Activated CD4-positive, alpha-beta T cell treated with anti-CD3 and anti-CD28 coated beads, Interleukin-2, amount 10 ng/mL, durations not matched to agents 7 days and 5 days (primary cell): ENCODE measurements around the gene HTATIP2. TPM values are rescaled to one million over a fixed set of nuclear protein-coding genes. Genes with fewer than 3 reads are reported as not detected.

Experiments
- CTCF ChIA-PET: fragments of 350-600 bp; sonication (Branson Sonifier 250); formaldehyde crosslinking; loops from one replicate; lab custom pipeline; 2021; ENCODE audit warnings: antibody characterized with exemption; lab: Charles Lee
- POLR2A ChIA-PET: fragments of 350-600 bp; sonication (Branson Sonifier 250); formaldehyde crosslinking; loops from one replicate; lab custom pipeline; 2021; ENCODE audit warnings: antibody characterized with exemption; lab: Charles Lee
- DNase-seq: peaks from one replicate; pipeline ENCODE4 v3.0.0-alpha.2; 2020
- H3K27ac Mint-ChIP-seq: one replicate; pipeline ENCODE4 v1.8.0; 2021; ENCODE audit warnings: mild to moderate bottlenecking, moderate library complexity, mixed read lengths
- H3K27me3 Mint-ChIP-seq: one replicate; pipeline ENCODE4 v1.8.0; 2021; ENCODE audit warnings: mixed read lengths
- H3K36me3 Mint-ChIP-seq: one replicate; pipeline ENCODE4 v1.8.0; 2021; ENCODE audit warnings: low read depth, mixed read lengths
- H3K4me1 Mint-ChIP-seq: one replicate; pipeline ENCODE4 v1.8.0; 2021; ENCODE audit warnings: mixed read lengths
- H3K4me3 Mint-ChIP-seq: one replicate; pipeline ENCODE4 v1.8.0; 2021; ENCODE audit warnings: mild to moderate bottlenecking, moderate library complexity, mixed read lengths
- H3K9me3 Mint-ChIP-seq: one replicate; pipeline ENCODE4 v1.8.0; 2021; ENCODE audit warnings: mixed read lengths
- total RNA-seq, 2 experiments: library from RNA; stranded (reverse); gene quantifications; one replicate each; pipeline ENCODE4 v1.2.3, GENCODE V29; 2021

The HTATIP2 gene
- total RNA-seq: 10 to 100 TPM; 39.4 to 40.7 TPM

DNA sequence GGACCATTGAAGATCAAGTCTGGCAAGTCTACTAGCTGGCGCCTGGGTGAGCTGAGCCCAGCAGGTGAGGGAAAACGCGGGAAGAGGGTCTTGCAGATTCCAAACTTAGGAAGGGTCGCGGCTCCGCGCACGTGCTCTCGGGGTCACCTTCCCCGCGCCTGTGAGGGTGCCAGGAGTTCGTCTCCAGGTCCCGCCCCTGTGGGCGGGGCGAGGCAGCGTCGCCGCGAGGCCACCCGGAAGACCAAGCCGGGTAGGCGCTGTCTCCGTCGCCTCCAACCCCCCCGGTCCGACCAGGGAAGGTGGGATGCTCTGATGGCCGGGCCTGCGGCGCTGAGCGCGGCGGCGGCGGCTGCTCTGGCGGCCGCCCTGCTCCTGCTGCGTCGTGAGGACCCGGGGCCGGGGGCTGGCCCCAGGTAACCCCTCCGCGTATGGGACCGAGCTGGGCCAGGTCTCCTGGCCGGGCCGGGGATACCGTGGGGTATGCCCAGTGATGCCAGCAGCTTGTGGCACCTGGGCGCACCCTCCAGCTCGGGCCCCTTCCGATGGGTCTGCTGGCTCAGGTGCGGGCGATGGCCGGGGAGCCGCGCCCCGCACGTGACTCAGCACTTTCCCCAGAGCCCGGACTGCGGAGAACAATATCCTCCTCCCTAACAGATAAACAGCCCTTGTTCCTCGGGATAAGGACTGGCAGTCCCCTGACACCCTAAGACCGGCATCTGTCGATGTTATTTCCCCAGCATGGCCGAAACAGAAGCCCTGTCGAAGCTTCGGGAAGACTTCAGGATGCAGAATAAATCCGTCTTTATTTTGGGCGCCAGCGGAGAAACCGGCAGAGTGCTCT, at the start of gene HTATIP2:
HTATIP2 (plus strand) TSS at position 215 of the 841 bp plus-strand sequence; CDS start at position 739, 524 bp downstream.
- Mint-ChIP-seq H3K9me3 (peaks cover 10% of the 10 kb centered on the region), H3K4me3 (peak within 1 kb of the TSS; percentile 79), H3K36me3 (peaks cover 42% of the 10 kb centered on the region), H3K27me3 (no peaks in the 10 kb centered on the region), H3K4me1 (peaks cover 72% of the 10 kb centered on the region), H3K27ac (peak within 1 kb of the TSS; percentile 95)
- DNase-seq: peak; percentile 71
- POLR2A ChIA-PET: no interaction called here
- CTCF ChIA-PET: interaction anchor here (0.8 to 2.0 kb wide), 7 partner anchors 8 to 20 kb away, joined by 3 to 8 read pairs (median 3); no protein-coding TSS in a partner anchor

DNA sequence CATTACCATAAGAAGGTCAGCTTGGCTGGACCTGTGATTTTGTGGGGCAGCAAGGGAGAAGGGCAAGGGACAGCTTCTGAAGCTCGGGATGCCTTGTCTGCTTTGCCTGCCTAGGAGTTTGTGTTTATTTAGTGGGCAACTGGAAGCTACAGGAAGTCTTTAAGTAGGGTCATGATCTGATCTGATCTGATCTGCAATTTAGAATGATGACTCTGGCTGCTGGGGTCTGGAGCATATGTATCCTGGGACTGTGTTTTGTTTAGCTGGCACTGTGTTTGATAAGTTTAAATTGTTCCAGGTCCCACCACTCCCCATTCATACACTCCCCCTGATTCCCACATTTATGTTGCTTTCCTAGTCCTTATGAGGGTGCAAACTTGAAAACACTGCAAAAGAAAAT, 47.7 kb upstream of the HTATIP2 start:
- Mint-ChIP-seq H3K9me3 (no peaks in the 10 kb centered on the region), H3K36me3 (no peaks in the 10 kb centered on the region), H3K27me3 (no peaks in the 10 kb centered on the region), H3K4me1 (no peaks in the 10 kb centered on the region), H3K27ac (no peak overlapping the region), H3K4me3 (no peak overlapping the region)
- DNase-seq: no peak
- CTCF ChIA-PET: no interaction called here
- POLR2A ChIA-PET: no interaction called here

DNA sequence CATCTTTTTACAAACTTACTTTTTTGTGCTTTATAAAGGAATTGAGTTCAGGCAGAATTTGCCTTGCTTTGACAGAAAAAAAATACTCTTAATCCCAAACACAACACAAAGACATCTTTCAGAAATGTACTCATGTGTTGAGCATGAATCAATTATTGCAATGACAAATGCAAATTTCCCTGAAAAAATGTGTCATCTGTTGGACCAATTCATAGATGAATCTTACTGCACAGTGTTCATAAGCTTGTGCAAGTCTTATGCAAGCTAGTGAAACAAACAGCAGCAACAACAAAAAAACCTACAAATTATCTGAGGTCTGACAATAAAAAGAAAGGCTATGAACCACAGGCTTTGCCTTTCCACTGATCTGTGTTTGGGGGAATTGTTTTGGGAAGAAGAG, 42.3 kb upstream of the HTATIP2 start:
- CTCF ChIA-PET: no interaction called here
- Mint-ChIP-seq H3K4me1 (no peaks in the 10 kb centered on the region), H3K27ac (no peak overlapping the region), H3K27me3 (peaks cover 7% of the 10 kb centered on the region), H3K4me3 (no peak overlapping the region), H3K36me3 (no peaks in the 10 kb centered on the region), H3K9me3 (no peaks in the 10 kb centered on the region)
- no peak for DNase-seq
- POLR2A ChIA-PET: no interaction called here

DNA sequence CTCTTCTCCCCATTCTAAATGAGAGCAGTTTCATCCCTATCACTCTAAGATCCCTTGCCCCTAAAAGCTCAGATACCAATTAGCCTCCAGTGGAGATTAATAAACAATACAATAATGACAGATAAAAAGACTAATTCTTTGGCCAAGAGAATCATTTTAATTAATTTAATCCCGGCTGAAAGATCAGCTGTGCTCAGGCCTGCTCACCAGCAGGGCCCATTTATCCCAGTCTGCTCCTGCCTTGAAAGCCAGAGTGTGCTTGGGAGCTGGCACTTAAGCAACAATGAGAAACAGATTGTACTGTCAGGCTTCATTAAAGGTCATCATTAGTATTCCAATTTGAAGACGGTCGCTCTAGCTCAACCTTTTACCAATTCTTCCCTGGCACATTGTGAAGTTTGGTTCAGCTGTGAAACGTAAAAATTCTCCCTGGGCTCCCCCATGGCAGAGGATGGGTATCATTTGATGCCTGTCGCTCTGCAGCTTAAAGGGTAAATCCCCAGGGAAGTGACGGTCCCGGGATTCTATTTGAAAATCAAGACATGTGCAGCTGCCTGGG, 36.1 kb upstream of the HTATIP2 start:
- H3K4me1 Mint-ChIP-seq: no peaks in the 10 kb centered on the region
- peaks cover 7% of the 10 kb centered on the region for H3K27me3 Mint-ChIP-seq
- DNase-seq: no peak
- no peak overlapping the region for H3K4me3 Mint-ChIP-seq
- H3K9me3 Mint-ChIP-seq: no peaks in the 10 kb centered on the region
- no peaks in the 10 kb centered on the region for H3K36me3 Mint-ChIP-seq
- CTCF ChIA-PET: interaction anchor here (1.0 kb wide), 1 partner anchor 199 kb away, joined by 3 read pairs; no protein-coding TSS in a partner anchor
- no peak overlapping the region for H3K27ac Mint-ChIP-seq
- POLR2A ChIA-PET: no interaction called here

DNA sequence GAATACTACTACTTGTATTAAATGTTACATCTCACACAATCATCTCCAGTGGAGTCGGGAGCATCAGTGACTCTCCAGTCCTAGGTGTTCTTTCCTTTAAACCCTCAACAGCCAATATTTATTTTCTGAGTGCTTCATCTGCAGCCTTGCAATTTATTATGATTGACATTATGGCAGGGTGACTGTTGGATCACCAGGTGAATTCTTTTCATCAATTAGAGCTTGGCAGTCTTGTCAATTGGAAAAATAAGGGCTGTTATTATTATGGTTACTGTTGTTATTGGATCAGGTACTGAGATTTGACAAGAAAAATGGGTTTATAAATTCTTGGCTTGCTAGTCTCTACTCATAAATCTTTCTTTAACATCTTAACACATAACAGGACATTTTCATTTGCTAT, 27.5 kb upstream of the HTATIP2 start:
- peaks cover 59% of the 10 kb centered on the region for H3K27me3 Mint-ChIP-seq
- ChIA-PET POLR2A (no interaction called here), CTCF (no interaction called here)
- no peak overlapping the region for H3K4me3 Mint-ChIP-seq
- no peak for DNase-seq
- no peak overlapping the region for H3K27ac Mint-ChIP-seq
- H3K9me3 Mint-ChIP-seq: no peaks in the 10 kb centered on the region
- no peaks in the 10 kb centered on the region for H3K36me3 Mint-ChIP-seq
- no peaks in the 10 kb centered on the region for H3K4me1 Mint-ChIP-seq

DNA sequence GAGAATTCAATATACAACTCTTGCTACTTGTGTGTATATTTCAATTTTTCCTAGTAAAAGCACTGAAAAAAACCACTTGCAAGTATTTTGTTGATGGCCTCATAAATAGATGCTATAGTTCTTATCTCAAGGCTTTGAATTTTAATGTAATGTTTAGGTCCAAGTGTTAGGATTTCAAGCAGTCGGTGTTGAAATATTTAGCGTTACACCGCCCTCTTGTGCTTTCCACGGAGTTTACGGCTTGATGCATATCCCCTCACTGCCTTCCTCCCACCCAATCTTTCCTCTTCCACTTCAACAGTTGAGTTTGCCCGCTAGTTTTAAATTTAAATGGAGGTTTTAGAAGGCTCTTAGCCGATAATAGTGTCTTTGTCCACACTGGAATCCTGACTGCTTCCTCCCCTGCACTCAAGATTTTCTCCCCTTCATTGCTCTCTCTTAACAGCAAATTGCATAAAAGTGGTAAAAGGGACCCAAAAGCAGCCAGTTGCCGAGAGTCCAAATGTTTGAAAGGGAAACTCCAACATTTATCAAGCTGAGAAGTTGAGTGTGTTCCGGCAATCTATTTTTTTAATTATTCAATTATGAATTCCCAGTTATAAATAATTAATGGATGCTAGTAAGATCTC, 25.9 kb upstream of the HTATIP2 start:
- Mint-ChIP-seq H3K4me1 (peaks cover 4% of the 10 kb centered on the region), H3K36me3 (no peaks in the 10 kb centered on the region), H3K27ac (no peak overlapping the region), H3K9me3 (no peaks in the 10 kb centered on the region), H3K27me3 (peaks cover 64% of the 10 kb centered on the region), H3K4me3 (no peak overlapping the region)
- CTCF ChIA-PET: no interaction called here
- peak; percentile 12 for DNase-seq
- POLR2A ChIA-PET: no interaction called here

DNA sequence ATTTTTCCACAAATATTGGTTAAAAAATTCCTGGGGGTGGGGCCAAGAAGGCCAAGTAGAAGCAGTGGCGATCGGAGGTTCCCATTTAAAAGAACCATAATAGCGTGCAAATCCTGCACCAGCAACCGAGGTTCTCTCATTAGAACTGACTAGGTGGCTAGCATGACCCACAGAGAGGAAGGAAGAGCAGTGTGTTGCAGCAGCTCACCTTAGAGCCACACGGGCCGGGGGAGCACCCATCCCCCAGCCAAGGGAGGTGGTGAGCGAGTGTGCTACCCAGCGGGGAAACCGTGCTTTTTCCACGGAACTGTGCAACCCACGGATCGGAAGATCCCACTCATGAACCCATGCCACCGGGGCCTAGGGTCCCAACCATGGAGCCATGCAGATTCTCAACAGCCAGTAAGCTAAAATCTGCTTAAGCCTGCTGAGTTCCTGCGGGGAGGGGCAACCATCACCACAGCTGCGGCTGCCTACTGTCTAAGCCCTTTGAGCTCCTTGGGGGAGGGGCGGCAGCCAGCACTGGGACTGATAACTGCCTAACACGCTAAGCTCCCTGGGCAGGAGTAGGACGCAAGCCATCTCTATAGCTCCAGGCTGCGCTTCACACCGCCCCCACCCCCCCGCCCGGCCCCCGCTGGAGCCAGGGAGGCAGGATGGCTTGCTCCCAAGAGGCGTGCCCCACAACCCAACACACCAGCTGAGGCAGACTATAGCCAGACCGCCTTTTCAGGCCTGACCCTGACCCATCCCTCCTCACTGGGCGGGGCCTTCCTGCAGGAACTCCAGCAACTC, 21.0 kb upstream of the HTATIP2 start:
- ChIA-PET POLR2A (no interaction called here), CTCF (interaction anchor here (1.7 kb wide), 1 partner anchor 12 kb away, joined by 5 read pairs; no protein-coding TSS in a partner anchor)
- H3K36me3 Mint-ChIP-seq: no peaks in the 10 kb centered on the region
- H3K9me3 Mint-ChIP-seq: no peaks in the 10 kb centered on the region
- peak overlapping the region; percentile 34 for H3K27ac Mint-ChIP-seq
- peak overlapping the region; percentile 30 for H3K4me3 Mint-ChIP-seq
- peak; percentile 31 for DNase-seq
- peaks cover 4% of the 10 kb centered on the region for H3K4me1 Mint-ChIP-seq
- peaks cover 72% of the 10 kb centered on the region for H3K27me3 Mint-ChIP-seq

DNA sequence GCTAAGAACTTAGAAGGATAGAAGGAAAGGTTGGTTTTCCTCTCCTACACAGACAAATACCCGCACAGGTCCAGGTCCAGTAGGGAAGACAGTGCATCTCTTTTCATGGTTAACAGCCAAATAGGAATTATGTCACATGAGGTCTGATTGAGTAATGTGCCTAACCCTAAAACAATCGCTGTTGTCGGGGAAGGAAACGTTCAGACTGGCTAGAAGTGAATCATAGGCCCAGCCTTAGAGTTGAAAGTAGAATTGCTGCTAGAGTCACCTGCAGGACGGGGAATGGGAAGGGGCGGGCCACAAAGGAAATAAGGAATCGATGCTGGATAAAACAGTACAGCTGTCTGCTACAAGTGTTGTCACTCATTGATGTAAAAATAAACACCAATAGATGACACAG, 12.4 kb upstream of the HTATIP2 start:
- CTCF ChIA-PET: interaction anchor here (2.2 kb wide), 1 partner anchor 13 kb away, joined by 8 read pairs; the partner anchor contains the start of gene HTATIP2
- Mint-ChIP-seq H3K4me3 (no peak overlapping the region), H3K9me3 (no peaks in the 10 kb centered on the region), H3K27me3 (peaks cover 21% of the 10 kb centered on the region), H3K27ac (no peak overlapping the region), H3K4me1 (peaks cover 6% of the 10 kb centered on the region), H3K36me3 (no peaks in the 10 kb centered on the region)
- POLR2A ChIA-PET: no interaction called here
- DNase-seq: no peak

DNA sequence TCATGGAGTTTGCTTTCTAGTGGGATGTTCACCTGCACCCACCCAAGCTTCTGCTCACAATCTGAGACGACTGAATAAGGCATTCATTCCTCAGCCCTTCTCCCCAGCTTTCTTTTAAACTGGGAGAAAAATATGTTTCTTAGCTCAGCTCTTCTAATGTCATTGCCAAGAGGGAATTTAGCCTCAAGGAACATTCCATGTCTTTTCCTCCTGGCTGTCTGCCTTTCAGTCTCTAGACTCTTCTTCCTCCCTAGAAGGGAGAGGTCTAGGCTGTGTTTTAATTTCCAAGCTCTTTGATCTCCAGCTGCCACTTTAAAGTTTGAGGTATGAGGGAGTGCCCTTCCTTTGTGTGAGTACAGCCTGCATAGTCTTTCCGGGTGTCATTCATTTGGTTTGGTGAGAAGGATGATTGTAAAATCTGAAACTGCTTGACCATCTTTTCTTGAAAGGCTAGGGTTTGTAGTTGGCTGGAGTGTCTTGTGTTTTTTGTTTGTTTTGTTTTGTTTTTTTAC, 11.7 kb upstream of the HTATIP2 start:
- Mint-ChIP-seq H3K36me3 (no peaks in the 10 kb centered on the region), H3K27ac (no peak overlapping the region), H3K4me1 (peaks cover 6% of the 10 kb centered on the region), H3K9me3 (no peaks in the 10 kb centered on the region), H3K4me3 (no peak overlapping the region), H3K27me3 (peaks cover 14% of the 10 kb centered on the region)
- peak; percentile 11 for DNase-seq
- ChIA-PET CTCF (interaction anchor here (2.2 kb wide), 1 partner anchor 12 kb away, joined by 8 read pairs; the partner anchor contains the start of gene HTATIP2), POLR2A (no interaction called here)

DNA sequence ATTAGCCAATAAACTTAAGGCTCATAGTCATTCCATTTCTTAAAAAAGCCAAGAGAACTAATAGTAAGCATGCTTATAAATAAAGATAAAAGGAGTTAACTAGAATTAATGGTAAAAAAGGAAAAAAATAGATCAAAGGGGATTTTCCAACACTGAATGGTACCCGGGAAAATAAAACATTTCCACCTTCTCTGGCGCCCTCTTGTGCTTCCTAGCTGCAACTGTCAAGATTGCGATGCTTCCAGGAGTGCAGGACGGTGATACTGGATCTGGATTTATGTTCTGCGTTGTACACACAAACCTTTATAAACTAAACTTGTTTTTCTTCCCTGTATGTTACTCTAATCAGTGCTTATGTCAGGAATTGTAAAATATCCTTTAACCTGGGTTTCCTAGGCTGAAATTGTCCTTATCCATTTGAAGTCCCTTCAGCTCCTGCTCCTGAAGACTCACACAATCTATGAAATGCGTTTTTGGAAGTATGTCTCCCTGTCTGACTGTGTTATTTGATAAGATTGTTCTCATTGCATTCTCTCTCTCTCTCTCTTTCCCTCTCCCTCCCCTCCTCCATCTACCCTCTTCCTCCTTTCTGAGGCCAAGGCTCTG, 9.6 kb upstream of the HTATIP2 start:
- DNase-seq: peak; percentile 34
- POLR2A ChIA-PET: no interaction called here
- no peak overlapping the region for H3K4me3 Mint-ChIP-seq

DNA sequence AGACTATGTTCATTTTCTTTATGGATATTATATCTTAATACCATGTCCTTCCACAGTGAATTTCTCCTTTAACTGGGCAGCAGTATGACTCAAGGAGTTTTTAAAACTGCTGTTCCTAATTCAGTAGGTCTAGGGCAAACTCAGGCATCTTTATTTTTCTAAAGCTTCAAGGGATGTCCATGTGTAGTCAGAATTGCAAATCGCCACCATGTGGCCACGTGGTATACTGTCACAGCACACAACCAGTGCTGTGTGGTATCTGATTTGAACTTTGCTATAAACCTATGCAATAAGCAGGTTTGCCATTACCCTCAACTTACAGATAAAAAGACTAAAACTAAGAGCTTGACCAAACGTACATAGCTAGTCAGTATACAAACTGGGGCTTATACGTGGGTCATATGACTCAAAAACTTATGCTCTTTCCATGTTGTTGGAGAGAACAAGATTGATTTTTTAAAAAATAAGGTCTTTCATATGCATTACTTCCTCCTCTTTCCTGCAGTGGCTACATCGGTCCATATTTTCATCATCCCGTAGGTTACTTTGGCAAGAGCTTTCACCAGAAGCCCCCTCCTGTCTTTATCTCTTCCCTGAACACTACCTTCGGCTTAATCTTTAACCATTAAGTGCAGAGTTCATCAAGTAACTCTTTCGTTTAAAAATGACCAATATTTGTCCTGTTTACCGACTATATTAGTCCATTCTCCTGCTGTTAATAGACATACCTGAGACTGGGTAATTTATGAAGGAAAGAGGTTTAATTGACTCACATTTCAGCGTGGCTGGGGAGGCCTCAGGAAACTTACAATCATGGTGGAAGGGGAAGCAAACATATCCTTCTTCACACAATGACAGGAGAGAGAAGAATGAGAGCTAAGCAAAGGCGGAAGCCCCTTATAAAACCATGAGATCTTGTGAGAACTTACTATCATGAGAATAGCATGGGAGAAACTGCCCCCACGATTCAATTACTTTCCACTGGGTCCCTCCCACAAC, 8.0 kb upstream of the HTATIP2 start:
- Mint-ChIP-seq H3K27ac (no peak overlapping the region), H3K4me1 (peaks cover 16% of the 10 kb centered on the region), H3K36me3 (peaks cover 5% of the 10 kb centered on the region), H3K4me3 (no peak overlapping the region), H3K9me3 (peaks cover 8% of the 10 kb centered on the region), H3K27me3 (peaks cover 4% of the 10 kb centered on the region)
- CTCF ChIA-PET: interaction anchor here (1.0 to 2.5 kb wide), 5 partner anchors 9 to 254 kb away, joined by 3 to 9 read pairs (median 3); no protein-coding TSS in a partner anchor
- peak; percentile 57 for DNase-seq
- POLR2A ChIA-PET: no interaction called here

More for the DNA sequence above, 9.6 kb upstream of the HTATIP2 start:
- H3K36me3 Mint-ChIP-seq: no peaks in the 10 kb centered on the region
- H3K27me3 Mint-ChIP-seq: peaks cover 6% of the 10 kb centered on the region
- CTCF ChIA-PET: interaction anchor here (0.7 to 2.5 kb wide), 4 partner anchors 10 to 226 kb away, joined by 3 to 9 read pairs (median 6); partner anchors contain the start of gene HTATIP2
- no peaks in the 10 kb centered on the region for H3K9me3 Mint-ChIP-seq
- no peak overlapping the region for H3K27ac Mint-ChIP-seq
- peaks cover 6% of the 10 kb centered on the region for H3K4me1 Mint-ChIP-seq
